ENCODE measurements around the gene TGFA. TPM values are rescaled to one million over a fixed set of nuclear protein-coding genes. Genes with fewer than 3 reads are reported as not detected.

TGFA gene
- polyA plus RNA-seq, 4 donors = 18.4 to 21.1 (median 19.4) TPM

DNA sequence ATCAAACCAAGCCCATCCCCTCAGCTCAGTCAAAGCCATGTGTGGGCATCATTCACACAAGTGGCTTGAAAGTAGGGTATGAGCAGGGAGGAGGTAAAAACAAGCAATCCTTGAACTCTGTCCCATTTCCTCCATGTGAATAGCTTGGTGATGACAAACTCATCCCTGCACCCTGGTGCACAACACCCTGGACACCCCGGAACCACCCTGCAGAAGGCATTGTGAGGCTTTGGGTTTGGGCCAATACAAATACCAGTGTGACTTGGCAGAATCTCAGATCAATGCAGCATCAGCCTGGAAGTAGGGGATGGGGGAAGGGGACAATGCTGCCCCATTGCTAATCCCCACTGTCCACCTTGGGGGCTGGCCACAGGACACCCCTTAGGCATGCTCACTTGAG is 28.6 kb downstream of the TGFA start:
- DNase-seq (ENCODE audit: low read depth in 4 of 4, low spot score in 3 of 4) = no peak

DNA sequence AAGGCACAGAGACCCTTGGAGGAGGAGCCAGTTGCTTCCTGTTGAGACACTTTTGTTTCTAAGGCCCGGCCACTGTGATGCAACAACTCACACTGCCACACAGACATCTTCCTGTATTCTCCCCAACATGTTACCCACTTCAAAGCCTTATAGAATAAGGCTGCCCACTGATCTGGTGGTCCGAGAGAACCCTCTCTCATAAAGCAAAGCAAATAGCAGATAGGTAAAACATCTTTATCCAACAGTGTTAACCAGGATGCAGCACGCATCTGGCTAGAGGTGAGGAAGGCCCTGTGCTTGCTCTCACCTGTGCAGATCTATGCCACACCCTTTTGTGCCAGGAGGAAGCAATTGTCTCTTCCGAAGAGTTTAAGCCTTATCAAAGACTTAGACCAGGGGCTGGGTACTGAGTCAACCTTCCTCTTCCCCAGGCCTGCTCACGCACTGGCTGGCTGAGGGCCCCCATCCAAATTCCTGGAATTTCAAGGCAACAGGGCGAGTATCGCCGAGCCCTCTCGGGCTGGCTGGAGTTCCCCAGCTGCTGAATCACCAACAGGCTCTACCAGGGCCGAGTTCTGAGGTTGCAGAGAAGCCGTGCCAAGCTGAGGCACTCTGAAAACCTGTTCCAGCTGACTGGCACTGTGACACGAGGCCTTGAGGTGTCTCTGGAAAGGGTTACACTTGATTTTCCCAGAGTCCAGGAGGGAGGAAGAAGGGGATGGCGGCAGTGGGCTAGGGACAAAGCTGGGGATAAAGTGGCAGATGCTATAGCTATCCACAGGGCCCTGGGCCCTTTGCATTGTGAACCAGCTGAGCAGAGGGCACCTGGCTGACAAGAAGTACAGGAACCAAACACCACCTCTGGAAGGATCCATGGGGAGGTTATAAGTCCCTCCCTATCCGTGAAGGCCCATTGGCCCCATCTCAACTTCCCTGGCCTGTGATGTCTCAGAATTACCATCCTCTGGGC is 29.3 kb downstream of the TGFA start:
- no peak for DNase-seq (ENCODE audit: low read depth in 4 of 4, low spot score in 3 of 4)

DNA sequence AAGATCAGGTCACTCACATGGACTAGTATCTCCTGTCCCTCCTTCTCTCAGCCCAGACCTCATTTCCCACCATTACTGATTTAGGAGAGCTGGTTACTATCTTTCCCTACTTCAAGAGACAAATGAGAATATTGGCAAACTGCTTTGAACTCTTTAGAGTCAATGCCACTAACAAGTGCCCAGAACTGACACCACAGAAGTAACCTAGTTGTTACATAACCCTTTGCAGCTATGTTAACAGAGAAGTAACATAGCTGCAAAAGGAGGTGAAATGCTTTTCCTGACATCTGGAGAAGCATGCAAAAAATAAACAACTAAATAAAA is 30.0 kb downstream of the TGFA start:
- DNase-seq (ENCODE audit: low read depth in 4 of 4, low spot score in 3 of 4) = no peak

DNA sequence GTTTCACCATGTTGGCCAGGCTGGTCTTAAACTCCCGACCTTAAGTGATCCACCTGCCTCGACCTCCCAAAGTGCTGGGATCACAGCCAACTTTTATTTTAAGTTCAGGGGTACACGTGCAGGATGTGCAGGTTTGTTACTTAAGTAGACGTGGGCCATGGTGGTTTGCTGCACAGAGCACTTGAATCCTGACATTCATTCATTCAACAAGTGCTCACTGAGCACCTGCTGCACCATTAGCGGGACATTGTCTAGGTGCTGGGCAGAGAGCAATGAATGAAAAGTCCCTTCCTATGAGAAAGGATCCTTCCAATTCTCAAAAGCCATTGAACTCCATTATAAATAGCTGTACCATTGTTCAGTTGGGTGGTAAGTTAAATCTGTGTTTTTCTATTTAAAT is 31.0 kb downstream of the TGFA start:
- no peak for DNase-seq (ENCODE audit: low read depth in 4 of 4, low spot score in 3 of 4)

DNA sequence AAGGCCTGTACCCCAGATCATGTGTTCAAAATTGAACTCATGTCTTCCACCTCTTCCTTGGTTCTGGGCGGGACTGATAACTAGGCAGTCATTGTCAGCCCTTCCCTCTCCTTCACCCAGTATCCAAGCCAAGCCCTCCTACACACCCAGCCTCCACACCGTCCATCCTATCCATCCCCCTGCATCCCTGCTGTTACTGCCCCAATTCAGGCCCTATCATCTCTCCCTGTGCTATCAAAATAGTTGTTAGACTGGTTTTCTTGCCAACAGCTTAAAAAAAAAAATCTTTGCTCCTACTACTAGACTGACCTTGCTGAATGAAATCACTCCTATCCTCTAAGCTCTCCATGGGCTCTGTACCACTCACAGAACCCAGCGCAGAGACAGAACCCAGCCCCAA is 32.8 kb downstream of the TGFA start:
- DNase-seq (ENCODE audit: low read depth in 4 of 4, low spot score in 3 of 4) = no peak

DNA sequence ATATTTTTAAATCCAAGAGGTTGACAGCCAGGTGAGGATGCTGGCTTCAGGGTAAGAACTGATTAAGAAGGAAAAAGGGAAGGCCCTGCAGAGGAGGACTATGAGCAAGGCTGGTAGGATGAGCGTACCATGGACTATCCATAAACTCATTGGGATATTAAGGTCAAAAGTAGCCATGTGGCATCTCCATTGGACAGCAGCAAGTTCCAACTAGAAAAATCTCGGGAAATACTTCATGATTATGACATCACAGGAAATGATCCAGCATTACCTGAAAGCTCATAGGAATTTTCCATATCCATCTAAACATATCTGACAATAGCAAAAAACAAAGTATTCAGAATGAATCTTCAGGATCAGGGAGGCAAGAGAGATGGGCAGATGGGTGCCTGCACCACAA is 34.2 kb downstream of the TGFA start:
- no peak for DNase-seq (ENCODE audit: low read depth in 4 of 4, low spot score in 3 of 4)

DNA sequence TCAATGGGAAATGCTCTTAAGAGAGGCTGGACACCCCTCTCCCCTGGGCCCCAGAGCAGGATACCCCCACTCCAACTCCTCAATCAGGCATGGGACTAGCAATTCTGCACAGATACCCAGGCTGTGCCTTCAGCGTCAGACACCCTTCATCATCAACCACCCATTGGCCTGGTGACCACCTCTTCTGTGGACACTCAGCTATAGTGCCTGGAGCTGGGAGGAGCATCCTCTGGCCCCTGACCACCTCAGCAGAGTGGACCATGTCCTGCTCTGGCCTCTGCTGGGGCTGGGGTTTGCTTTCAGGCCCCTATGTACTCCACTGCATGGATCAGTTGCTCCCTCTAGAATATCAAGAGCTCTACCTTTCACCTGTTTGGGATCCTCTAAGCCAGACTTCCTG is 35.1 kb downstream of the TGFA start:
- no peak for DNase-seq (ENCODE audit: low read depth in 4 of 4, low spot score in 3 of 4)

DNA sequence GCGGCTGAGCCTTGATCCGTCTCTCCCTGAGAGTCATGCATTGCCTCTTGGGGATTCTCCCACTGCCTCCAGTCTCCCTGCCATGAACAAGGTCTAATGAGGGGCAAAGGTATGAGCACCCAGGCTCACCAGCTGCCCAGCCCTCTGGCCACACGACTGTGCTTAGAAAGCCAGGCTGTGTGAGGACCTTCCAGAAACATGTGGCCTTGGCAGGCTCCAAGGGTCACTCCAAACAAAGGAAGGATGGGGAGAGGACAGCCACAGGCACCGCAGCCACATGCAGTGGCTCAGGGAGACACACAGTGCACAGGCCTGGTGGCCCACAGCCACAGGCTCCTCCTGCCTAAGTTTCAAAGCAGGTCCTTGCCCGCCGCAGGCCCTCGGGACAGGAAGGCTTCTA is 35.8 kb downstream of the TGFA start:
- no peak for DNase-seq (ENCODE audit: low read depth in 4 of 4, low spot score in 3 of 4)

DNA sequence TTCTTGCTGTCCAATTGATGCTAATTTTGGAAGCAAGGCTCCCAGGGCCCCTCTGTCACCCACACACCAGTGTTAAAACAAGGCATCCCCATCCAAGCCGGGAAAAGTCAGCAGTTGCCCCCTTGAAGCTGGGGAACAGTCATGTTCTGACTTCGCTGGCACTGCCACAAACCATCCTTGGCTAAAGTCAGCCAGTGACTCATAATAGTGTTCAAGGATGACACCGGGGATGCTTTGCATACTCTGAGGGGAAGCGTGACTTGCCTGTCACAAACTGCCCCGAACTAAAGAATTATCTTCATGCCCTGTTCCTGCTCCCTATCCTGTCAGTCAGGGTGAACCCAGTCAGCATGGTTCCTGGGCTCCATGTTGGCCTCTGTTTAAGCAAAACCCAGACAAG is 37.0 kb downstream of the TGFA start:
- DNase-seq (ENCODE audit: low read depth in 4 of 4, low spot score in 3 of 4) = no peak

DNA sequence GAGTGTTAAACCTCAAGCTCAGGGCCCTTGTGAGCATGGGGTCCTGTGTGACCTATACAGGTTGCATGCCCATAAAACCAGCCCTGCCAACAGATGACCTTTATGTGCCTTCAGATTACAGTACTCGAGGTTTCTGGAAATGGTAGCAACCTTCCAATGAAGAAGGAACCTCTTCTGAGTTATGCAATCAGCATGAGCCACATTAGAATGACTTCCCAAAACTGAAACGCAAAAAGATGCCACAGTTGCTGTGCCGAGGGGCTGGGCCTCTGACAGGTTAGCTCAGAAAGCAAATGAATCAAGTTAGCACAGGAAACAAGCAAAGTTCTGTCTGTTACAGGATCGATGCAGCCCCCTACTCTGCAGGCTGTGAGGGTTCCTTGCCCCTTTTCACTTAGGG is 37.7 kb downstream of the TGFA start:
- DNase-seq (ENCODE audit: low read depth in 4 of 4, low spot score in 3 of 4) = no peak

DNA sequence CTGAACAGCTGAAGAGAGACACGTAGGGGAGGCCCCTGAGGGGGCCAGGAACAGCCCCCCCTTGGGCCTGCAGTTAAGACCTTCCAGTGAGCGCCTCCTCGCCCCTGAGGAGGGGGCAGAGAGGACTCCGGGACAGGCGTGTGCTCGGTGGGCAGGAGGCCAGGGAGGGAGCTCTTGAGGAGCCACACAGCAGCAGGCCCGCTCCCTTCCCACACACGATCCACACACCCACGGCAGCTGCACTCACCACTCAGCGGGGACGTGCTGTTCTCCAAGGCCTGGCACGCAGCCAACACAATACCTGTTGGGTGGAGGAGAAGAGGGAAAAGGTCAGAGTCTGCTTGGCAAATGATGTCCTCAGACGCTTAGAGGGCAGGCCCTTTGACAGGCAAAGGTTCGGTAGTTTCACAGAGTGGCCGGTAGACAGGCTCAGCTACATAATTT is 39.0 kb downstream of the TGFA start:
- no peak for DNase-seq (ENCODE audit: low read depth in 4 of 4, low spot score in 3 of 4)

DNA sequence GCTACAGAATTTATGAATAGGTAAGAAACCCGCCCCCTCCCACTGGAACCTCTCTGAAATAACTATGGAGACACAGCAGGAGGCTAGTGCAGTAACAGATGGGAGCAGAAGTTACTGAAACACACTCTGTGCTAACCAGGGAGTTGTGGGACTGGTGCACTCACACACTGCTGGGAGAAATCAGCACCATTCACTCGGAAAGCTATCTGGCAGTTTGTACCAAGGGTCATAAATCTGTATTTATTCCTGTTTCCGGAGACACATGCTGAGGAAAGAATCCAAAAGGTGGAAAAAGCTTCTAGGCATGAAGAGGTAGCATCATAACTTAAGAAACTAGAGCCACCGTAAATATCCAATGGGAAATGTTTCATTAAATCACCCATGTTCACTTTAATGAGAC is 39.9 kb downstream of the TGFA start:
- DNase-seq (ENCODE audit: low read depth in 4 of 4, low spot score in 3 of 4) = peak; percentile 35 to 73 (median 58)

DNA sequence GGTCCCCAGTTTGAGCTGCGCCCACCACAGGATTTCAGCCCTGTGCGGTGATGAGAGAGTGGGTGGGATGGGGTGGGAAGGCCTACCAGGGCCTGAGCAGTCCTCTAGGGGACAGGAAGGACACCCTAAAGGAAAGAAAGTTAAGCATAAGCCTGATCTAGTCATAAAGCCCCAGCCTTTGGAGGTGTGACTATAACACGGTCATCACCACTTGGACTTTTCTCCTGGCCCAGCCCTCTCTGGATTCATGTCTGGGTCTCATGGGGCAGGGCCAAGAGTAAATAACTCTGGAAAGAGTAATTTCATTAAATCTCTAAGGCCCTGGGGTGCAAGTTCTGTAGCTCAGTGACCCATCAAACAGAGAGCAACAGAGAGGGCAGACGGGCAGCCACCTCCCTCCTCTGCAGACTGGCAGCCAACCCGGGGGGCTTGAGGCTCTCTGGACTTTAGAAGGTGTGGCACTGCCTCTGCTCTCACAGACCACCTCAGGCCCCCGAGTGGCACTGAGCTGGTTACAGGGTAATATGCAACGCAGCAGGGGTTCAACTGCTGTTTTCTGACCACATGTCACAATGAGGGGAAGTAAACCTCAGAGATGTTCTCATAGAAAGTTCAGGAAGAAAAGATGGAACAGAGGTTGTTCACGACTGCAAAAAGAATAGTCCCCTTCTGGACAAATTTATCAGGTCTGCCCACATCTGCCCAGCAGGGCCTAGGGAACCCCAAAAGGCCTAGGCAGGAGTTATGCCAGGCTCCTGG is 41.5 kb downstream of the TGFA start:
- no peak for DNase-seq (ENCODE audit: low read depth in 4 of 4, low spot score in 3 of 4)

DNA sequence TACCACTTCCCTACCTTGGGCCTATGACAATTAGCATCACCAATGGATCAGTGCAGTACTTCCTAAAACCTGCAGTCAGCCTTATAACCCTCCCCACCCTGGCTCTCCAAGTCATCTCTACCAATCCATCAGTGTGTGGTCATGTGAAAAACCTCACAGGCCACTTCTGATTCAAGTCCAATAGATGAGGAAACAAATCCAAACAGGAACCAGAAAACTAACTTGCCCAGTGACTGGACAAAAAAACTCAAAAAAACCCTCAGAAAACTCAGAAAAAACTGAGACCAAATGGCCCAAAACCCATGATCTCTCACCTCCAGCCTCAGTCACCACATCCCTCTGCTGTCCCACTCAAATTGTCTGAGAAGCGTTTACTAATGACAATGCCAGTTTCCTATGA is 43.3 kb downstream of the TGFA start:
- DNase-seq (ENCODE audit: low read depth in 4 of 4, low spot score in 3 of 4) = no peak

DNA sequence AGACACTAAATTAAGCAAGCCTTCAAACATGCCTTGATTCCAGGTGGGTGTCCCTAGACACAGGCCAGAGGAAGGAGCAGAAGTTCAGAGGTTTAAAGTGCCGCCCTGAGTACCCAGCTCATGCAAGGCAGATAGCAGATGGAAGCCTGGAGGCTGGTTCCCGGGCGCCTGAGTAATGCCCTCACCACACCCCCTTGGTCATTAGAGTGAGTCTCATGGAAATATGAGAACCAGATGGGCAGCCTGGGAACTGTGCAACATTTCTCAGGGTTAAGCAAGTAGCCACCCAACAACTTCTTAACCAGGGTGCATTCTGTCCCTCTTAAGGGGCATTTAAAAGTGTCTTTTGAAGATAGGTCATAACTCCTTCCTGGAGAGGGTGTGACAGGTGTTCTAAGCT is 44.1 kb downstream of the TGFA start:
- DNase-seq (ENCODE audit: low read depth in 4 of 4, low spot score in 3 of 4) = no peak

DNA sequence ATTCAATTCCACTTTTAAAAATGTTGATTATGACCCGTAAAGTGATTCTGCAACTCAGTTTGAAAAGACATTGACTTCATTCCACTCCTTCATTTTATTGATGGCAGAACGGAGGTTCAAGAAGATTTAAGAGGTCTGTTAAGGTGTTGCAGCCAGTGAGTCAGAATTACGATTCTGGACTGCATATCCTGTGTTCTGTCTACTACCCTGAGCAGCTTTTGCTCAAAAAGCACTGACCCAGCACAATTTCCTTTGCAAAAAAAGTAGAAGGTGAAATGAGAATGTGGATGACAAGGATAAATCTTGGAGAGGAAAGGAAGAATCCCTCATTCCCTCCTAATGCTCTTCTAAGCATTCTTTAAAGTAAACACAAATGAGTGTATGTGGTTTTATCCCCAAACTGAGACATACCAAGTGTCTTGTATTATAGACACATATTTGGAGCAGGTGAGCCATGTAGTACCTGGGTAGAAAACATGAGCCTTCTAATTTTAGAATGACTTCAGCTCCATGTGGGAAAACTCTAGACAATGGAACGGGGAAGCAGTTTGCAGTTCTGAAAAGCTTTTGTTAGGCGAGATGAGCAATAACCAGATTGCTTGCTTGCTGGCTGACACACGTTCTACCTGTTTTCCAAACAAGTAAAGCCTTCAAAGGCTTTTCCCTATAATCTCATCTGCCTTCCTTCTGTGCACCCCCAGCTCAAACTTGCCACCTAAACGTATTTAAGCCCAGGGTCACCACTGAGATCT is 44.7 kb downstream of the TGFA start:
- no peak for DNase-seq (ENCODE audit: low read depth in 4 of 4, low spot score in 3 of 4)

DNA sequence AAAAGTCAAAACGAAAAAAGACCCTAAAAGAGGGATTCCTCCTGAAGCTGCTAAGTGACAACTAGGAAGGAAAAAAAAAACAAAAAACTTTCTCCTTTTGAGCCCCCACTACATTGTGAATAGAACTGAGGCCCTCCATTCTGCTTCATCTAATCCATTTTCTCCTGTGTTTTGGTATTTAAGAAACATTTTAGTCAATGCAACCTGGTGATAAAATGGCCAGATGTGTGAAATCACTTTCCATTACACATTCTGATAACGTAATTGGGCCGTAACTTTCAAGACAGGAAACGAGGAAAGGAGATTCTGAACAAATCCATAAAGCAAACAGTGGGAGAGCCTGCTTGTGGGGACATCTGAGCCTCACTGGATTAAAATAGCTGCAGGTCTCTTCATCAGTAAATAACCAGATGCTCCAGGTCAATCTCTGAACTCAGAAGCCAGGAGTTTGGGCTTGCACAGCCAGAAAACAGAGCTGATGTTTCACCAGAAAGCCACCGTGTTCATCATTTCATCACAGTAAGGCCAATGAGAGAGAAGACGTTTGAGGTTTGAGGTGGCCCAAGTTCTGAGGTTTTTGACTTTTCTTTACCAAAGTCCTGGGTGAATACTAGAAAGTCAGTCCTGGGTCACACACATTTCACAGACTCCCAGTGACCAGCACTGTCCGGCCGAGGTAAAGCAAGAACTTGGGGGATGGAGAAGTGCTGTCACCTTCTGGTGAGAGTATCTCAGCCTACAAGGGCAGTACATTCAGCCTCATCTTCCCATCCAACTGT is 47.8 kb downstream of the TGFA start:
- no peak for DNase-seq (ENCODE audit: low read depth in 4 of 4, low spot score in 3 of 4)

DNA sequence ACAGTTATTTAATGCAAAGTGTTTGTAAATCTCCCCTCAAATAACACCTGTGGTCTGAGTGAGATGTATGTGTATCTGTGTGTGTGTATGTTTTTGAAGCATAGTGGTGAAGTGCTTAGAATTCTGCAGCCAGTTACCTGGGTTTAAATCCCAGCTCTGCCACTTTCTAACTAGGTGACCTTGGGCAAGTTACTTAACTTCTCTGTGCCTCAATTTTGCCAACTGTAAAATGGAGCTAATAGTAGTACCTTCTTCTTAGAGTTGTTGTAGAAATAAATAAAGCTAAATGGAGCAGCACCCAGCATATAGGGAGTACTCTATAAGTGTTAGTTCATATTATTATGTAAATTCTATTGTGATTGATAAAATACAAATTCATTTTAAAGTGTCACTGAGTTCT is 48.9 kb downstream of the TGFA start:
- no peak for DNase-seq (ENCODE audit: low read depth in 4 of 4, low spot score in 3 of 4)

DNA sequence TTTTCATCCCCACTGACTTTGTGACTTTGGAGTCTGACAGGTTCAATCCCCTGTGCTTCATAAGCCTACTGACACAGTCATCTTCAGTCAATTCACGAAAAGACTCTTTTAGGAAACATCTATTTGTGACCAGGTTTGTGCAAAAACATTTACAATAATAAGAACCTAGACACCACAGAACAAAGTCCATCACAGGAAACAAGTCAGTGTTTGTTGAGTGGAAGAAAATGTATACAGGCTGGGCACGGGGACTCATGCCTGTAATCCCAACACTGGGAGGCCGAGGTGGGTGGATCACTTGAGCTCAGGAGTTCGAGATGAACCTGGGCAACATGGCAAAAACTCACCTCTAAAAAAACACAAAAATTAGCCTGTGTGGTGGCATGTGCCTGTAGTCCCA is 49.7 kb downstream of the TGFA start:
- no peak for DNase-seq (ENCODE audit: low read depth in 4 of 4, low spot score in 3 of 4)

DNA sequence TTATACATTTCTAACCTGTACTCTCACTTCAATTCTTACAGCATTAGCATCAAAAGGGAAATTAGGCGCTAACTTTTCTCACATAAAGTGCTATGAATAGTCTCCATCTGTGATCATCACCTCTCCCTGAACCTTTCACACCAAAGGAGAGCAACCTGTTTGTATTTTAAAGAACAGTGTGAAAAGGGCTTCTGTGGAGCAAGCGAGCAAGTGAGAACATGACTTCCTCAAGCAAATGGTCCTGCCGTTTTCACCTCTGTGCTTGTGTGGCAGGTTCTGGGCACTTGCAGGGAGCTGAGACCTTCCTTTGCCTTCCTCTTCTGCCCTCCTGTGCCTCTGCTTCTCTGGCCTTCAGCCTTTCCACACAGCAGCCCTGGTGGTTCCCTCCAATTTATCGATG is 51.9 kb downstream of the TGFA start:
- no peak for DNase-seq (ENCODE audit: low read depth in 4 of 4, low spot score in 3 of 4)

DNA sequence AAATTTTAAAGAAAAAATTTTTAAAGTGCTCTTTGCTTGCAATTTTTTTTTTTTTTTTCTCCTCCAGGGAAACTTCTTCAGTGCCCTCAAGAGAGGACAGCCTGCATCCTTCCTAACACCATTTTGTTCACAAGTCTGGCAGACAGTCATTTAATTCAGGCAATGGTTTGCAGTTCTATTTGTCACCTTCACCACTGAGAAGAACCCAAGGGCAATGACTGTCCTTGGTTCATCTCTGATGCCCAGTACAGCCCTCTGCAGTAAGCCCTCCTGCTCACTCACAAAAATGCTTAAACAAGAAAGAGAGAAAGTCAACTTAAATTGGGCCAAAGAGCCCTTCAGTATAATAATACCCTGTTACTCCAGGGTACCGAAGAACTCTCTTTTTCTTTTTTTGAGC is 52.4 kb downstream of the TGFA start:
- DNase-seq (ENCODE audit: low read depth in 4 of 4, low spot score in 3 of 4) = no peak
